Measurements from ENCODE around the gene SDR42E2.

- TF ChIP-seq CTCF (tag by site-specific recombination; IDR thresholded peaks at IDR 0.05), result no peak
- TF ChIP-seq ZNF658 (tag by site-specific recombination; IDR thresholded peaks at IDR 0.05), result no peak
- TF ChIP-seq ZBTB44 (tag by site-specific recombination; IDR thresholded peaks at IDR 0.05), result no peak
- no peak for TF ChIP-seq ZNF350 (tag by site-specific recombination; IDR thresholded peaks at IDR 0.05)
- TF ChIP-seq HOXA7 (CRISPR knock-in tag; IDR thresholded peaks at IDR 0.05; ENCODE audit: borderline replicate concordance), result no peak
- no peak for TF ChIP-seq PRDM10 (tag by site-specific recombination; IDR thresholded peaks at IDR 0.05)
- no peak for TF ChIP-seq PATZ1 (tag by site-specific recombination; IDR thresholded peaks at IDR 0.05)
- TF ChIP-seq ZNF274 (IDR thresholded peaks at IDR 0.05; ENCODE audit: low read length), result no peak
- no peak for TF ChIP-seq ZNF274 (tag by site-specific recombination; IDR thresholded peaks at IDR 0.05; ENCODE audit: borderline replicate concordance)
- no peak for TF ChIP-seq ZNF19 (tag by site-specific recombination; IDR thresholded peaks at IDR 0.05; ENCODE audit: low read depth)
- TF ChIP-seq ZNF341 (tag by site-specific recombination; IDR thresholded peaks at IDR 0.05; ENCODE audit: low read depth), result no peak
Observed at GRCh38 chr16:22117609-22118008, 44.7 kb upstream of the SDR42E2 start.

Measured in HEK293 (cell line).